ENCODE data around the gene OTUD7B.

The OTUD7B gene

DNA sequence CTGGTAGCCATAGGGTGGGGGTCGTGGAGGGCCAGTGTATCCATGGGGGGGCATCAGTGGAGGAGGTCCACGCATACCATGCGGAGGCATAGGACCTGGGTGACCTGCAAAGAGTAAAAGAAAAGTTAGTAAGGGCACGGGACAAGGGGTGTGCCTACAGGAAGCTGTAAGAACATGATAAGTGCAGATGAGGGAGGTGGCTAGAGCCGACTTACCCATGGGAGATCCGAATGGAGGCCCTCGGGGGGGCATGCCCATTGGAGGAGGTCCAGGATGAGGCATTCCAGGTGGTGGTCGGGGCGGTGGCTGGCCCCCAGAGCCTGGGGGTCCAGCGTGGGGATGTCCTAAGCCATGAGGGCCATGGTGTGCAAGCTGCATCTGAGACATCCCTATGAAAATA lies 86.9 kb downstream of the OTUD7B start:
- TF ChIP-seq TAF1 (IDR thresholded peaks at IDR 0.05; ENCODE audit: borderline replicate concordance, insufficient read depth, low read length), result no peak

DNA sequence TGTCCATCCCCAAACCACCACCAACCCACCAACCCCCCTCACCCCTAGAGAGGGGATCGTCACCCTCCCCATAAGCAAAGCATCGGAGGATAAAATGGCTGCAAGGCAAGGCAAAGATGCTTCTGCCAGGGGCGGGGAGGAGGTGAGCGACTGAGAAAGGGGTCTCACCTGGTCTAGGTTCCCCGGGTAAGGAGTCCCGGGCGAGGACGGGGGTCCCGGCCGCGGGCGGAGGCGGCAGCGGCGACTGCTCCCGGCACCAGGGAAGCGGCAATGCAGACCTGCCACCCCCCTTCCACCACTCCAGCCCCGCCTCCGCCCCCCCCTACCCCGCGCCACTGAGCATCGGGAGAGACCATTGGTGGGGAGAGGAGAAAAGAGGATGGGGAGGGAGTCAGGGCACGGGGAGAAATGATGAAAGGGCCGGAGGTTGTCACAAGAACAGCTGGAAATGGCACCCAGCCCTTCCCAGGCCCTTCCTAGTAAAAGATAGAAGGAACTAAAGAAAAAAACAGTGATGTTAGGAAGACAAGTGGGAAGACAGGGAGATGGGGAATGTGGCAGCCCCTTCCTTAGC lies 92.9 kb downstream of the OTUD7B start, which contains the start of gene SV2A:
Gene SV2A (minus strand): TSS at position 274 of the 574 bp plus-strand sequence. CDS start 4,004 bp downstream, outside the sequence.
- TF ChIP-seq TAF1 (IDR thresholded peaks at IDR 0.05; ENCODE audit: borderline replicate concordance, insufficient read depth, low read length), result no peak
- TF ChIP-seq POLR2AphosphoS5 (IDR thresholded peaks at IDR 0.05; ENCODE audit: low read depth, low read length), result no peak
- no peak for TF ChIP-seq FOXP2 (optimal IDR thresholded peaks at IDR 0.05; ENCODE audit: borderline replicate concordance, extremely low read depth, extremely low read length, insufficient read depth)
- TF ChIP-seq, protein P1, sequence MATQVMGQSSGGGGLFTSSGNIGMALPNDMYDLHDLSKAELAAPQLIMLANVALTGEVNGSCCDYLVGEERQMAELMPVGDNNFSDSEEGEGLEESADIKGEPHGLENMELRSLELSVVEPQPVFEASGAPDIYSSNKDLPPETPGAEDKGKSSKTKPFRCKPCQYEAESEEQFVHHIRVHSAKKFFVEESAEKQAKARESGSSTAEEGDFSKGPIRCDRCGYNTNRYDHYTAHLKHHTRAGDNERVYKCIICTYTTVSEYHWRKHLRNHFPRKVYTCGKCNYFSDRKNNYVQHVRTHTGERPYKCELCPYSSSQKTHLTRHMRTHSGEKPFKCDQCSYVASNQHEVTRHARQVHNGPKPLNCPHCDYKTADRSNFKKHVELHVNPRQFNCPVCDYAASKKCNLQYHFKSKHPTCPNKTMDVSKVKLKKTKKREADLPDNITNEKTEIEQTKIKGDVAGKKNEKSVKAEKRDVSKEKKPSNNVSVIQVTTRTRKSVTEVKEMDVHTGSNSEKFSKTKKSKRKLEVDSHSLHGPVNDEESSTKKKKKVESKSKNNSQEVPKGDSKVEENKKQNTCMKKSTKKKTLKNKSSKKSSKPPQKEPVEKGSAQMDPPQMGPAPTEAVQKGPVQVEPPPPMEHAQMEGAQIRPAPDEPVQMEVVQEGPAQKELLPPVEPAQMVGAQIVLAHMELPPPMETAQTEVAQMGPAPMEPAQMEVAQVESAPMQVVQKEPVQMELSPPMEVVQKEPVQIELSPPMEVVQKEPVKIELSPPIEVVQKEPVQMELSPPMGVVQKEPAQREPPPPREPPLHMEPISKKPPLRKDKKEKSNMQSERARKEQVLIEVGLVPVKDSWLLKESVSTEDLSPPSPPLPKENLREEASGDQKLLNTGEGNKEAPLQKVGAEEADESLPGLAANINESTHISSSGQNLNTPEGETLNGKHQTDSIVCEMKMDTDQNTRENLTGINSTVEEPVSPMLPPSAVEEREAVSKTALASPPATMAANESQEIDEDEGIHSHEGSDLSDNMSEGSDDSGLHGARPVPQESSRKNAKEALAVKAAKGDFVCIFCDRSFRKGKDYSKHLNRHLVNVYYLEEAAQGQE (IDR thresholded peaks at IDR 0.05; ENCODE audit: insufficient read depth in 1 of 2, low read depth in 2 of 2, low read length in 2 of 2), result no peak
- no peak for TF ChIP-seq SIN3A (IDR thresholded peaks at IDR 0.05; ENCODE audit: borderline replicate concordance, insufficient read depth, low read length)

DNA sequence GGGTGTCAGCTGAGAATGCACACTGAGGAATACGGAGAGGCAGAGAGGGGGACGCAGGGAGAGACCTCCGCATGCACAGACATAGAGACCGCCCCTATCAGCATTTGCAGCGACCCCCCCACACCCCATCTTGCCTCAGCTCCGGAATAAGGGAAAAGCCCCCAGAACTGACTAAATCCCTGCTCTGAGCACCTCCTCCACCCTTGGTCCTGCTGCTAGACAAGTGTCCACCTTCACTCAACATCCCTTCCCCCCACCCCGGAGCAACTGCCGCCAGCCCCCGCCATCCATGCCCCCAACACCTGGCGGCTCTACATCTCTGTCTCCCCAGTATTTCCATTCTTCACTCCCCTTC lies 93.7 kb downstream of the OTUD7B start:
- TF ChIP-seq SIN3A (IDR thresholded peaks at IDR 0.05; ENCODE audit: borderline replicate concordance, insufficient read depth, low read length) (no peak), POLR2AphosphoS5 (IDR thresholded peaks at IDR 0.05; ENCODE audit: low read depth, low read length) (no peak), TAF1 (IDR thresholded peaks at IDR 0.05; ENCODE audit: borderline replicate concordance, insufficient read depth, low read length) (no peak), FOXP2 (optimal IDR thresholded peaks at IDR 0.05; ENCODE audit: borderline replicate concordance, extremely low read depth, extremely low read length, insufficient read depth) (no peak)
- TF ChIP-seq, protein P1 (IDR thresholded peaks at IDR 0.05; ENCODE audit: insufficient read depth in 1 of 2, low read depth in 2 of 2, low read length in 2 of 2), result no peak

DNA sequence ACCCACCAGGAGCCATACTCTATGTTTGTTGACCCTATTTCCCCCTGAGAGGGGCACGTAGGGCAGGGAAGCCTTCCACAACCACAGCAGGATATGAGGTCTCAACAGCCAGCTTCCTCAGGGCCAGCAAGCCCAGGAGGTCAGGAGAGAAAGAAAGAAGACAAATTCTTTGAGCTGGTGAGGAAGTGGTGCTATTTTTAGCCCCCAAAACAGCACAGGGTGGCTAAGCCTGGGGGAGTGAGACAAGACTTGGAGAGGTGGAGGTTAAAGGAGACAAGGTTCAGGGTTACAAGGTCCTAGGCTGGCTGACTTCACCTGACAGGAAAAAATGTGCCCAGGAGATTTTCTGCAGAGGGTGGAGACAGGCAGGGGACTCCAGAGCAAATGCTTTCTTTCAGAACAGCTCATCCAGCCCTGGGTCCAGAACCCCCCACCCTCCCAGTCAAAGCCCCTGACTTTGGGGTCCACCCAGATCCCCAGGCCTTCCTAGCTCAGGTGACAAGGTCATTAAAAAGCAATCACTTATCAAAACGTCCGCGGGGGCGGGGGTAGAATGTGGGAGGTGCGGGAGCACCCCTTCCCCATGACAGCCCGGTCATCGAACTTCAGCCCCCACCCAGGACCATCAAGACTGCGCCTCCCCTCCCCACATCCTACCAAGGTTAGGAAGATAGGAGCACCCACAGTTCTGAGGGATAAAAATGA lies 94.2 kb downstream of the OTUD7B start:
- TF ChIP-seq POLR2AphosphoS5 (IDR thresholded peaks at IDR 0.05; ENCODE audit: low read depth, low read length) (no peak), SIN3A (IDR thresholded peaks at IDR 0.05; ENCODE audit: borderline replicate concordance, insufficient read depth, low read length) (no peak), FOXP2 (optimal IDR thresholded peaks at IDR 0.05; ENCODE audit: borderline replicate concordance, extremely low read depth, extremely low read length, insufficient read depth) (no peak), TAF1 (IDR thresholded peaks at IDR 0.05; ENCODE audit: borderline replicate concordance, insufficient read depth, low read length) (no peak)
- TF ChIP-seq, protein P1 (IDR thresholded peaks at IDR 0.05; ENCODE audit: insufficient read depth in 1 of 2, low read depth in 2 of 2, low read length in 2 of 2), result no peak

DNA sequence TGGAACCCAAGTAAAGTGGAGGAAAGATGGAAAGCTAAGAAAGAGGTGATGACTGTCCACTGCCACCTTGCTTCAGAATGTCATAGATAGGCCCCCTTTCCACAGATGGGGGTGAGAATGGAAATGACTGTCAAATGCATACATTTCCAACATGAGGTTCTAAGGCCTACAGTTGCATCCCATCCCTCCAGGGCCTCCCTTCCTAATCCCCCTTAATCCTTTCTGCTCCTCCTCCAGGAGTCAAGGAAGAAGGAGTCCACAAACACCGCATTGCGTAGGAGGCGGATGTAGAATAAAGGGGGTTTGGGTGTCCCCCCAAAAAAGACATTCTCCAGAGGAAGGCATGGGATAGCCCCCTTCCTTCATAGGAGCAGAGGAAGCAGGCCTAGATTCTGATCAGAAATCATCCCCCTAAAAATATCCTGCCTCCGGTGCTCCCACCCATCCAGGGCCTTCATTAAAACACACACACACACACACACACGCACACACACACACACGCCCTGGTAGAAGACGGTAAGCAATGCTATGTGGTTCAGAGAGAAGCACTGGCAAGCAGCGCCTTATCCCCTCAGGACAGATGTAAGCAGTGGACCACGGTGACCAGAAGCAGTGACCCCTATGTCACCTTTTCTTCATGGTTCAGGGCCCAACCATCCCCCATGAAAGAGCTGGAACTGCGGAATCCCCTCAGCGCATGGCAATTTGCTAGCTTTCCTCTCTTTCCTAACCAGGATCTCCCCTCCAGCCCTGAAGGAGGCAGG lies 94.9 kb downstream of the OTUD7B start:
- TF ChIP-seq FOXP2 (optimal IDR thresholded peaks at IDR 0.05; ENCODE audit: borderline replicate concordance, extremely low read depth, extremely low read length, insufficient read depth) (no peak), POLR2AphosphoS5 (IDR thresholded peaks at IDR 0.05; ENCODE audit: low read depth, low read length) (no peak), SIN3A (IDR thresholded peaks at IDR 0.05; ENCODE audit: borderline replicate concordance, insufficient read depth, low read length) (no peak), TAF1 (IDR thresholded peaks at IDR 0.05; ENCODE audit: borderline replicate concordance, insufficient read depth, low read length) (no peak)
- TF ChIP-seq, protein P1 (IDR thresholded peaks at IDR 0.05; ENCODE audit: insufficient read depth in 1 of 2, low read depth in 2 of 2, low read length in 2 of 2), result no peak

Measured in PFSK-1 (cell line).